Measurements from ENCODE around the gene CIAO3.

Gene CIAO3

DNA sequence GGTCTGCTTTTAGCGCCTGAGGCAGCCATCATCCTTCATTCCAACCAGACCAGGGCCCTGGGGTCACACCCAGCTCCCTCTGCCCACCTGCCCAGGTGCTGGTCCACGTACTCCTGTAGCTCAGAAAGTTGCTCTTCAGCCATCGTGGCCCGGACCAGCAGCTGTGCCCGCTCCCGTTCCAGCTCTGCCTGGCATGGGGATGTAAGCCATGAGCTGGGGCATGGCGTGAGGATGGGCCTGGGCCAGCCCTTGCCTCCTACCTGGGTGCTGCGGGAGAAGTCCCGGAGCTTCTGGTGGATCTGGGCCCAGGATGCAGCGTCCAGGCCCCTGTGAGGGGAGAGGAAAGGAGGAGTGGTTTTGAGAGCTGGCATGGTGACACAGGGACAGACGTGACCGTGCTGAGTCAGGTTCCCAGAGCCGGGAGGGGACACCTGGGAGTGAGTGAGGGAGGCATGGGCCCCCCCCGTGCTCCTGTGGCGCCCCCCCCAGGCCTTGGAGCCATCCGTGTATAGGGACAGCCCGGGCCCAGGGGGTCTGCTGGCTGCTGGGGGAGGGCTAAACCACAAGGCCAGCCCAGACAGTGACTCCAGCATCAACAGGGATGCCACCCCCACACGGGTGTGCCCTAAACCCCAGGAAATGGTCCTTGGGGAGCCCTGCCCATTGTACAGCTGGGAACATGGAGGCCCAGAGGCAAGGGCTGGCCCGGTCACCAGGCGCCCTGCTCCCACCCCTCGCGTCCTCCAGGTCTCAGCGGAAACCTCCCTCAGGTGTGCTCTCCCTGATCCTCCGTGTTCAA is 17.8 kb downstream of the CIAO3 start:
- DNase-seq (ENCODE audit: low spot score): no peak

GRCh38 chr16:721765-722540 is 18.8 kb downstream of the CIAO3 start:
- no peak for DNase-seq (ENCODE audit: low spot score)

- DNase-seq (ENCODE audit: low spot score): peak; percentile 92
Measured at GRCh38 chr16:720990-721764, 19.6 kb downstream of the CIAO3 start, which contains the start of gene ANTKMT. TSS of gene ANTKMT (plus strand) at chr16:721146. CDS start at chr16:721275, 129 bp downstream.

- DNase-seq (ENCODE audit: low spot score): peak; percentile 79
Measured at GRCh38 chr16:720447-720989, 20.3 kb downstream of the CIAO3 start.

DNA sequence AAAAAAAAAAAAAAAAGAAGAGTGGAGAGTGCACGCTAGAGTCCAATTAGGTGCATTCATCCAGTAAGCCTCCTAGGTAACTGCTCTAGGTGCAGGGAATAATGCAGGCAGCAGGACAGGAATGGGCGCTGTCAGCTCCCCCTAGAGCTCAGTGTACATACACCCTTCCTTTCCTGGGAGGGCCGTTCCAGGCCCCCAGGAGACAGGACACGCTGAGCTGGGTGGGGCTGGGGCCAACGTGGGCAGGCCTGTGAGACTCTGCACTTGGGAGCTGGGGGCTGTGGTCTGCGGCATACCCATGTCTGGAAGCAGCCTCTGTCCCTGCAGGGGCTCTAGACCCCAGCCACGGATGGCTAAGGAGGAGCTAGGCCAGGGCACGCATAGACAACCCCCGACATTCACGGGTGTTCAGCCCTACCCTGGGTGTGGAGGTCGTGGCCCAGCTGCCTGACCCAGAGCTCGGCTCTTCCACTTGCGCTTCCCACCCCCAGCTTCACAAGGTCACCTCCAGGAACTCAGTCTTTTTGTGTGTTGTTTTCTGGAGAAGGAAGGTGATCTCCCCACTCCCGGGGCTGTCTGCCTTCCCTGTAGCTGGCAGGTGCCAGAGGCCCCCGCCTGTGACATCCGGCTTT is 20.9 kb downstream of the CIAO3 start:
- no peak for DNase-seq (ENCODE audit: low spot score)

- DNase-seq (ENCODE audit: low spot score): no peak
Measured at GRCh38 chr16:718922-719321, 21.9 kb downstream of the CIAO3 start.

- DNase-seq (ENCODE audit: low spot score): no peak
Measured at GRCh38 chr16:718389-718788, 22.4 kb downstream of the CIAO3 start.

DNA sequence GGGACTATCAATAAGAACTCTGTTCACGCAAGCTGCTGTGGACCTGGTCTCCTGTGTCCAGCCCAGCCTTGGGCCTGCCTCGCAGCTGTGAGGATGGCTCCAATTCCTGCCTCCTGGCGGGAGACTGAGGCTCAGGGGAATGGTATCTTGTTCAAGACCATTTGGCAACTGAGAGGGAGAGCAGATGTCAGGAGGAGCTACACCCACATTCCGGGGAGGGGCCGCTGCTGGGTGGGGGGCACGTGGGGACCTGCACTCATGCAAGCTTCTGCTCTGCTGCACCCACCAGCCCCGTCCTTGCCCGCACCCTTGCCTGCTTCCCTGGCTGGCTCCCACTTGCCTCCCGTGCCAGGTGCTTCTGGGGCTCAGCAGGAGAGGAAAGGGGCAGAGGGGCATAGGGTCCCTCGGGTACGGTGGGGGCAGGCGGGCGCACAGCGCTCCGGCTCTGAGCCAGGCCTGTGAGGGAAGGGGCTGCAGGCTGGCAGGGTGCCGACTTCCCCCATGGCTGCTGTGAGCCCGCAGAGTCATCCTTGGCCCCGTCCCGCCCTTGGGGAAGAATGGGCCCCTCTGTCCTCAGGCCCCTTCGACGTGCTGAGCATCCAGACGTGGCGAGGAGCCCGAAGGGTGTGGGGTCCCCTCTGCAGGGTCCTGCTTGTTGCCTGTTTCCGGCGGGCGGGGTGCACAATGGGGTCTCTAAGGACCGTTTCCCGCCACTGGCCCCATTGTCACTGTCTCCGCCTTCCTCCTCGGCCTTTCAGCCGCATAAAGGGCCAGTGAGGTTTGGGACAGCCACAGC is 23.1 kb downstream of the CIAO3 start:
- no peak for DNase-seq (ENCODE audit: low spot score)

- no peak for DNase-seq (ENCODE audit: low spot score)
Measured at GRCh38 chr16:716768-717325, 23.9 kb downstream of the CIAO3 start.

GRCh38 chr16:716200-716568 is 24.6 kb downstream of the CIAO3 start:
- peak; percentile 80 for DNase-seq (ENCODE audit: low spot score)

GRCh38 chr16:715477-716199 is 25.2 kb downstream of the CIAO3 start:
- peak; percentile 56 for DNase-seq (ENCODE audit: low spot score)

DNA sequence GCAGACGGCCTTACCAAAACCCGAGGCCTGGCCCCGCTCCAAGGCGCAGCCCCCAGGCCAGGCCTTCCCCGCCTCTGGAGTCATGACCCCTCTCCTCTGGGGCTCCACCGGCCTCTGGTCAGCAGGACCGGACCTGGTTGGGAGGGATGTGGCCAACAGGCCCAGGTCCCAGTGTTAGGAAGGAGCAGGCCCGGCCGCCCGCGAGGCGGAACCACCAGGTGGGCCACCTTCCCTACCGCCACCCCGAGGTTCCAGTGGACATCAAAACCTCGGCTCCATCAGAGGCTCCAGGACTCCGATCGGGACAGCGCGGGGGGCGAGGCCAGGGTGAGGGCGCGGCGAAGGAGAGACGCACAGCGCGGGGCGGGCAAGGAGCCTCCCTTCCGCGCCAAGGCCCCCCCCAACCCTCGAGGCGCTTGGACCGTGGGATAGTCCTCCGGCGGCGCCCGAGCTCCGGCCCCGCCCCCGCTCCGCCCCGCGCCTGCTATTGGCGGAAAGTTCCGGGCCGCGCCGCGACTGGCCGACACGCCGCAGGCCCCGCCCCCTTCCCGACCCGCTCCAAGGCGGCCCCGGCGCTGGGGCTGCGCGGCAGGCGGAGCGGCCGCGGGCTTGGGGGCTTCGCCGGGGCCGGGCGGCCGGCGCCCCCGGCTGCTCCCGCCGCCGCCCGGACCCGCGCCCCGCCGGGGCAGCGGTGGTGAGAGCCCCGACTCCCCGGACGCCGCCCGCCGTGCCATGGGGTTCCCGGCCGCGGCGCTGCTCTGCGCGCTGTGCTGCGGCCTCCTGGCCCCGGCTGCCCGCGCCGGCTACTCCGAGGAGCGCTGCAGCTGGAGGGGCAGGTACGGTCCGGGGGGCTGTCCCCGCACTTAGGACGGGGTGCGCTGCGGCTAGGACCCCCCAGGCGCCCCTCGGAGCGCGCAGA is 26.0 kb downstream of the CIAO3 start, which contains the start of gene METRN:
Gene METRN, plus strand, starts transcription at position 561 of the 919 bp plus-strand sequence. Its CDS starts 172 bp downstream, at position 733.
- DNase-seq (ENCODE audit: low spot score): peak; percentile 96

- DNase-seq (ENCODE audit: low spot score): no peak
Measured at GRCh38 chr16:714079-714478, 26.7 kb downstream of the CIAO3 start.

GRCh38 chr16:712740-713250 is 28.0 kb downstream of the CIAO3 start:
- DNase-seq (ENCODE audit: low spot score): peak; percentile 90

- peak; percentile 91 for DNase-seq (ENCODE audit: low spot score)
Measured at GRCh38 chr16:711548-712320, 29.1 kb downstream of the CIAO3 start.

GRCh38 chr16:711084-711483 is 29.7 kb downstream of the CIAO3 start:
- no peak for DNase-seq (ENCODE audit: low spot score)

- DNase-seq (ENCODE audit: low spot score): no peak
Measured at GRCh38 chr16:710500-711075, 30.2 kb downstream of the CIAO3 start.
